Nucleus accumbens (tissue), 56 donors: ENCODE data around the gene NPHP4.

ENCODE experiments used
- DNase-seq, 56 donors: peaks; one replicate each; lab custom pipeline; 2025; lab: John Stamatoyannopoulos, UW

NPHP4 gene

DNA sequence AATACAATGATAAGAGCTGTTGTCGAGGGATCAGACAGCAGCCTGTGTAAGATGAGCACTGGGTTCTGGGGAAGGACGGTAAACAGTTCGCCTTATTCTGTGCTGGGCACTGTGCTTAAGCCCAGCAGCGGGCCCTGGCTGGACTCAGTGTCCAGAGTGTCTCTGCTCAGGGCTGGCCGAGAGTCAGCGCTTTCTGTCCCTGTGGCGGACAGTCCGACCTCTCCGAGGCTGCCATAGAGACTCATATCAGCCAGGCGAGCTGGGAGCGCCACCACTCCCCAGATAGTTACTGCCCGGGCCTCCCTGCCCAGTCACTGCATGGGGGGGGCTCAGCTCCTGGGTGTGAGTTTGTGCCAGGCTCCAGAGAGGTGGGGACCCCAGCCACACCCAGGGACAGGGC is 14.7 kb upstream of the NPHP4 start:
- DNase-seq, result no peak

DNA sequence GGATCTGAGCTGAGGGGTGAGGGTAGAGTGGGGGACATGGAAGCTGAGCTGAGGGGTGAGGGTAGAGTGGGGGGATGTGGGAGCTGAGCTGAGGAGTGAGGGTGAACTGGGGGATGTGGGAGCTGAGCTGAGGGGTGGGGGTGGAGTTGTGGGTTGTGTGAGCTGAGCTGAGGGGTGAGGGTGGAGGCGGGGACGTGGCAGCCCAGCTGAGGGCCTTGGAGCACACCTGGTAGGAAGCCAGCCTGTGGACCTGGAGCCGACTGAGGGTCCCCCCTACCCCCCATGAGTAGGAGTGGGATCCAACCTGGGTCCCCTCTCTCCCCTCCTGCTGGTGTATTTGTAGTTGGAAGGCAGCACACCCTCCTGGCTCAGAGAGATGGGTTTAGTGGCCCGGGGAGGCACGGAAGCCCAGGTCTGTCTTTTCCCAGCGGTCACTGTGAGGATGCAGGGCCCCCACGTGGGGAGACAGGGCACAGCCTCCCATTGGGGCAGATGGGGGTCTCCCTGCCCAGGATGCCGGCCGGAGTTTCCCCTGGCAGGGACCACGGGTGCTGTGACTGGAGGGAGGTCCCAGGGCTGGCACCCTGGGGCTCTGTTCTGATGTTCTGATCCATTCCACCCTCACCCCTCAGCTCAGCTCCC is 13.2 kb upstream of the NPHP4 start:
- DNase-seq, result no peak

DNA sequence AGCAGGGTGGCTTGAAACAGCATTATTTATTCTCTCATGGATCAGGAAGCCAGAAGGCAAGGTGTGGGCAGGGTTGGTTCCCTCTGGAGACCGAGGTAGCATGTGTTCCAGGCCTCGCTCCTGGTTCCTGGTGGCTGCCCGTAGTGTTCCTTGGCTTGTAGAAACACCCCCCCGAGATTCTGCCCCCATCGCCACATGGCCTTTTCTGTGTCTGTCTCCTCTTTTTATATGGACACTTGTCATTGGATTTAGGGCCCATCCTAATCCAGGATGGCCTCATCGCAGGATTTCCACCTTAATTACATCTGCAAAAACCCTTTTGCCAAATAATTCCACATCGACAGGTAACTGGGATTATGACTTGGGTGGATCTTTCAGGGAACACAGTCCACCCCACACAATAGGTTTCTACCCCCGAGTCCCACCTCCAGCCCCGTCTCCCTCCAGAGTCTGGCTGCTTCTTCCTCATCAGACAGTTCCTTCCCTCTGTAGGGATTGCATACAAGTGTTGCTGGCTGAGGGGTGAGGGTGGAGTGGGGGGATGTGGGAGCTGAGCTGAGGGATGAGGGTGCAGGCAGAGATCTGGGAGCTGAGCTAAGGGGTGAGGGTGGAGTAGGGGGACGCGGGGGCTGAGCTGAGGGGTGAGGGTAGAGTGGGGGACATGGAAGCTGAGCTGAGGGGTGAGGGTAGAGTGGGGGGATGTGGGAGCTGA is 12.3 kb upstream of the NPHP4 start:
- no peak for DNase-seq

DNA sequence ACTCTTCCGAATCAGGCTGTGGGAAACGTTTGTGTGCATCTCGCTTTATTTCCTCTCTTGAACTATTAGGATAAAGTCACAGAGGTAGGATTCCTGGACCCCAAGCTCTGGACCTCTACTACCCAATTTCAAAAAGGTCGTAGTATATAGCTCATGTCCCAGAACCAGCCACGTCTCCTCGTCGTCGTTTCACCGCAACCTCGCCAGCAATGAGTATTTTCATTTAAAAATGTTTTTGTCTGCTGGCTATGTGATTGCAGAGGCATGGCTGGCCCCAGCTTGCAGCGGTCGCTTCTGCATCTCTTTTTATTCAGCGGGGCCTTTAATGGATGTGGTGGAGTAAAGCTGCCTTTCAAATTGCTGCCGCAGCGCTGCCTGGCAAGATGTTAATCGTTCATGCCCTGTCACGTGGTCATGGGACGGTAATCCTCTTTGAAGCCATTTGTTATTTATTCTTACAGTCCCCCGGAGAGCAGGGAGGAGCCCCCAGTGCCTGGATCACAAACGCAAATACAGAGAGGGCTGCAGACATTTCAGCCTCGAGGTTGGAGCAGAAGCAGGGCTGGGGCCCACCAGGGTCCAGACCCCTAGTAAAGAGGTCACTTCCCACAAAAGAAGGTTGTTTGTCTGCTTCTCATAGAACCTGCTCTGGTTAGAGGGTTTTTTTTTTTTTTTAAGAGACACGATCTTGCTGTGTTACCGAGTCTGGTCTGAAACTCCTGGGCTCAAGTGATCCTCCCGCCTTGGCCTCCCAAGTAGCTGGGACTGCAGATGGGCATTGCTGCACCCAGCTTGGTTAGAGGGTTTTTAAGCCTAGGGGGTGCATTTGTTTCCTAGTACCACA is 11.6 kb upstream of the NPHP4 start:
- no peak for DNase-seq

DNA sequence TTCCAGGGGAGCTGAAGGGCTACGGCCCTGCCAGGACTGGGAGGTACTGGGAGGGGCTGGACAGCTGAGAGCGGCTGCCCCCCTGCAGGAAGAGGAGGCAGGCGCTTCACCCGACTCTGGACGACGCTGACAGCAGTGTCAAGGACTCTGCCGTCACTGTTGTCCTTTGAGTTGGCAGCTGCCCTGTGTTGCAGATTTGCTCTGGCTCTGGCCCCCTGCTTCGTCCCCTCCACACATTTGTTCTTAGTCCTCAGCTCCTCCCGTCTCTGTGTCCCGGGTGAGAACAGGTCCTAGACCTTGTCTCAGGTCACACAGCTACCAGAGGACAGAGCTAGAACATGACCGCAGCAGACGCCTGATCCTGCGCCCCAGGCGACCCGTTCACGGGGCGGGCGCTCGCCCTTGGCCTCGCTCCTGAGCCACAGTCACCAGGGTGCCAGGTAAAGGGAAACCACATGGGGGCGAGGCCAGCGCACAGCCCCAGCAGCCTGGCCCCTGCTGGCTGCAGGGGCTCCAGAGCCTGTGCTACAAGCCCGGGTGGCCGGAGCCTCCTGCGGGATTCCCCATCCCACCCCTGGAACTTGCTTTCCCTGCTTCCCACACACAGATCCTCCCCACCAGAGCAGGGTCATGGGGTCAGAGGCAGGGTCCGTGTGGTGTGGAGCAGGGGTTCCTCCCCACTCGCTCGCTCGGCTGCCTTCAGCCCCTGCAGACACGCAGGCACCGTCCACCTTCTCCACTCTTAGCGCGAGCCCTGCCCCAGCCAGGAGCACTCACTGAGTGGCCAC is 10.7 kb upstream of the NPHP4 start:
- no peak for DNase-seq

DNA sequence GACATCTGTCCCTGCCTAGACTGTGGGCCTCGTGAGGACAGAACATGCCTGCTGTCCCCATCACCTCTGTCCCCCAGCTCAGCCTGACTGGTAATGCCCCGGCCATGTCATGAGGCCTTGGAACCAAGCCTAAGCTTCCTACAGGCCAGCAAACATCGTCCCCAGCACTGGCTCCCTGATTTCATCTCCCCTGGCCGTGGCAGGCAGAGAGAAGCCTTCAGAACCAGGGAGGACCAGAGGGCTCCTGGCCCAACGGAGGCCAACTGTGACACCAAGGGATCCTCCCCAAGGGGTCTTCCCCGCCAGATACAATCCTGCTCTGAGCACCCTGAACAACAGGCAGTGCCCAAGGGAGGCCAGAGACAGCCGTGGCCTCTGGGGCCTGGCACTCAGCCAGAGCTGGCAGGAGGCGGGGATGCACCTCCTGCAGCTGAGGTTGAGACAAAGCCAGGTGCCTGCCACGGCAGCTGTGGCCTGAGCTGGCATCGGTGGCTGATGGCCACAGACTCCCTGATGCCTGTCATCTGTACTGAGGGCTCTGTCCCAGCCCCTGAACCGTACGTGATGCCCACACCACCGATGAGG is 9.9 kb upstream of the NPHP4 start:
- no peak for DNase-seq

DNA sequence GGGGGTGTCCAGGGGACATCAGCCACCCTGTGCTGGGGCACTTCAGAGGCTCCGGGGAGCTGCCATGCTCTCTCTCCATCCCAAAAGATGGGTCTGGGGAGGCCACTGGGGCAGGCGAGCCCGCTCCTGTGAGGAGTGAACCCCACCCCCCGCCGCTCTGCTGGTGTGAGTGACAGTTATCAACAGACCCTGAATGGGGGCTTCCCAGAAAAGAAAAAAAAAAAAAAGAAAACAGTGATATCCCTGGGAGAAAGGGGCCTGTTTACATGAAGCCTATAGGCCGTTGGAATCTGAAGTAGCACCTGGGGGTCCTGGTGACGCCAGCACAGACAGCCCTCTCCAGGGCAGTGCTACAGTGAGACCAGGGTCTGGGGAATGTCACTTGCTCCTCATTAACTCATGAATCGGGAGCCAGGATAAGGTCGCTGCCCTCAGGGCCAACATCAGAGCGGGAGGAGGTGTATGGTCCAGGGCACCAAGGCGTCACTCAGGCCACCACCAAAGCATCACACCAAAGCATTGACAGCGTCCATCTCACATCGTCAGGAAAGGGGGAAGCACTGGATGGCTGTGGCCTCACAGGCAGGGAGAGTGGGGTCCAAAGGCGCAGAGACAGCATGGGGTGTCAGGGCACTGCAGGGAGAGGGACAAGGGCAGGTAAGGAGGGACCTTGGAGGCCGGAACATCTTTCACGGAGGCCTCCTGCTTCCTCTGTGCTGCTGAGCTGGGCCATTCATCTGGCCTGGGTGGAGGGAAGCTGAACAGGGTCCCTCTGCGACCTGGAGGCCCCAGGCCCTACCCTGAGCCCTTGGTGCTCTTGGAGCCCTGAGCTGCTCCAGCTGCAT is 8.4 kb upstream of the NPHP4 start:
- DNase-seq, result no peak

DNA sequence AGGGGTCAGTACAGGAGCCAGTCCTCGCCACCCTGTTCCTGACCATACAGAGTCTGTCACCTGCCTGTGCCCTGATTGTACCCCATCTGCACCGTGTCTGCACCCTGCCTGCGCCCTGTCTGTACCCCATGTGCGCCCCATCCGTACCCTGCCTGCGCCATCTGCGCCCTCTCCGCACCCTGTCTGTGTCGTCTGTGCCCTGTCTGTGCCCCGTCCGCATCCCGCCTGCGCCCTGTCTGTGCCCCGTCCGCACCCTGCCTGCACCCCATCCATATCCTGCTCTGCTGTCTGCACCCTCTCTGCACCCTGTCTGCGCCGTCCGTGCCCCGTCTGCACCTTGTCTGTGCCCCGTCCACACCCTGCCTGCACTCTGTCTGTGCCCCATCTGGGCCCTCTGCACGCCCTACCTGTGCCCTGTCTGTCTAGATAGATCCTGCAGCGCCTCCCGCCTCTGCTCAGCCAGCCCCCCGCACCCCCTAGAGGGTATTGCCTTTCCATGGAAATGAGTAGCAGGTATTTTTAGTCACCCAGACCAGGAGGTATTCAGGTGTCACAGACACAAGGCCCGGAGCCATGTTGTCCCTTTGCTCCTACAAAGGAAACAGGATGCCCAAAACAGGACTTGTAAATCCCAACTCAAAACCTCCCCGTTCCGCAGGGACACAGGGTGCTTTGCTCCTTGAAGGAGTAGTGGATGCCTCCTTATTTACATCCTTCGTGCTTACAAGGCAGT is 7.7 kb upstream of the NPHP4 start:
- no peak for DNase-seq

DNA sequence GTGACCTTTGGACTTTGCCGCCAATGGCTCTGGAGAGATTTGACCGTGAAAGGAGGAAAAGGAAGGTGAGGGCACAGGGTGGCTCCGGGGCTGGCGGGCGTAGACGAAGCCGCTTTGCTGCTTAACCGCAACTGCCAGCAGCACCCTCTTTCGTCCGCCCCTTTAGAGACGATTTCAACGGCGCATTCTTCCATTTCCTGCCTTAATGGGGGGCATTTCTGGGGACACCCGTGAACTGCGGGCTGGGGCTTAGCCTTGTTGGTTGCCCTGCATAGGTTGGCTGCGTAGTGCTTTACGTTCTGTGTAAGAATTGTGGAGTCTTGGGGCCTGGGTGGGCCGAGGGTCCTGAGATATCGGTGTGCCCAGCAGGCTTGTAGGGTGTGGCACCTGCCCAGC is 6.7 kb upstream of the NPHP4 start:
- DNase-seq, result no peak

DNA sequence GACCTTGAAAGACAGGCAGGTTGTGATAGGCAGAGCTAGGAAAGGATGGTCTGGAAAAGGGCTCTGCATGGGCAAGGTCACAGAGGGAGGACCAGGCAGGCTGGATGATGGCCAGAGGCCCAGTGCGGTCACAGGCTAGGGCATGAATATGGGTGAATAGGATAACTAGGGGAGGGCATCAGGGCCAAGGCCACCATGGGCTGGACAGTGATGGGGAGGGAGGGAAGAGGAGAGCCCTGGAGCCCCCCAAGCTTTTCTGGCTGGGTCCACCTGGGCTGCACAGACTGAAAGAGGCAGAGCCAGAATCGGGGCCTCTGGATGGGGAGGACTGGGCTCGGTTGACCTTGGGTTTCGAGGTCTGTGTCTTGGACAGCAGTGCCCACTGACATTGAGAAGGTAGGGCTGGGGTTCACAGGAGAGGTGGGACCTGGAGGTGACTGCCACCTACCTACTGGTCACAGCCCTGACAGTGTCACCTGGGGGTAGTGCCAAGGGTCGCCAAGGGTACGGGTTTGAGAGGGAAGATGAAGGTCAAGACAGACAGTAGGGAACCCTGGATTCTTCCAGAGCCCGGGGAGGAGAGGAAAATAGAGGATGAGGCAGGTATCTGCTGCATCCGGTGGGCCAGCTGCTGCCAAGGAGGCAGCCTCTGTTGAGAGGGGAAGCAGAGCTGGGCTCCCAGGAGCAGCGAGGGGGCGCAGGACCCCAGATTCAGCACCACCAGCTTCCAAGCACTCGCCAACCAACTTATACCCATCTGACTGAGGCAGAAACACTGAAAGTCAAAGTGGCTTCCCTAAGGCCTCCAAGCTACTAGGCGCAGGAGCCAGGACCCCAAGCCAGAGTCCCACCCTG is 6.1 kb upstream of the NPHP4 start:
- DNase-seq, result no peak

DNA sequence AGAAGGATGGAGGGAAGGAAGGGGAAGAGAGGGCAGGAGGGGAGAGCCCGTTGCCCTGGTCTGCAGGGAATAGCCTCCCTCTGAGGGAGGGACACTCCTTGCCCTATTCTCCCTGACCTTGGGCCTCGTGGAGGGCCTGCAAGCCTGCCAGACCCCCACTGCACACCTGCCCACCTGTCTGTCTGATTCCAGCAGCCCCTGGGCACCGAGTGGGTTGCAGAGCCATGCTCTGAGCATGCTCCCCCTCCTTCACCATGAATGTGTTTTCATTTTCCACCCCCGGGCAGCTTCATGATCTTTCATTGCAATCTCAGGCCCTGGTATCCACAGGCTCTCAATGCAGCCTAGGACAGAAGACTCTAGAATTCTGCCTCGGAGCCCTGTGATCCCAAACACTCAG is 5.1 kb upstream of the NPHP4 start:
- DNase-seq, result no peak

DNA sequence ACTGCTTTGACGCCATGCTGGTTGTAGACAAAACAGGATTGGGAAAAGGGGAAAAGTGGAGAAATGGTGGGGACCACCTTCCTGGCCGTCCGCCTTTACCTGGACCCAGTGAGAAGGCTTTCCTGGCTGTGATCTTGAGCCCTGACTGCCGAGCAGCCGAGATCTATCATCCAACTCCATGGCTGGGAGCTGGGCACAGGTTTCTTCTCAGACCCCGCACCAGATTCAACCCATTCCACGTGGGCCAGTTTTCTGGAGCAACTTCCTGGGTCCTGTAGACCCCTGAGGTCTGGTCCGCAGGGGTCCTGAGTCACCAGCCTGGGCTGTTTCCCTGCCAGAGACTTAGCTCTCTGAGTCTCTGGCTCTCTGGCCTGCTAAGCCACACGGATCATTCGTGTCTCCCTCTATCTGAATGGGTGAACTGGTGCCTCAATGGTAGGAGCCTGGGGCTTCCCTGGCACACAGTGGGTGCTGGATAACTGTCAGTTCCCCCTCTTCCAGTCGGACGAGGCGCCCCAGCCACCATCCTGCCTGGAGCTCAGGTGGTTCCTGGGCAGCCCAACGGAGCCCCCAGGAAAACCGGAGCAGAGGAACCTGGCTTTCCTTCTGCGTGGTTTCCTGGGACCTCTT is 4.5 kb upstream of the NPHP4 start:
- DNase-seq, result no peak

DNA sequence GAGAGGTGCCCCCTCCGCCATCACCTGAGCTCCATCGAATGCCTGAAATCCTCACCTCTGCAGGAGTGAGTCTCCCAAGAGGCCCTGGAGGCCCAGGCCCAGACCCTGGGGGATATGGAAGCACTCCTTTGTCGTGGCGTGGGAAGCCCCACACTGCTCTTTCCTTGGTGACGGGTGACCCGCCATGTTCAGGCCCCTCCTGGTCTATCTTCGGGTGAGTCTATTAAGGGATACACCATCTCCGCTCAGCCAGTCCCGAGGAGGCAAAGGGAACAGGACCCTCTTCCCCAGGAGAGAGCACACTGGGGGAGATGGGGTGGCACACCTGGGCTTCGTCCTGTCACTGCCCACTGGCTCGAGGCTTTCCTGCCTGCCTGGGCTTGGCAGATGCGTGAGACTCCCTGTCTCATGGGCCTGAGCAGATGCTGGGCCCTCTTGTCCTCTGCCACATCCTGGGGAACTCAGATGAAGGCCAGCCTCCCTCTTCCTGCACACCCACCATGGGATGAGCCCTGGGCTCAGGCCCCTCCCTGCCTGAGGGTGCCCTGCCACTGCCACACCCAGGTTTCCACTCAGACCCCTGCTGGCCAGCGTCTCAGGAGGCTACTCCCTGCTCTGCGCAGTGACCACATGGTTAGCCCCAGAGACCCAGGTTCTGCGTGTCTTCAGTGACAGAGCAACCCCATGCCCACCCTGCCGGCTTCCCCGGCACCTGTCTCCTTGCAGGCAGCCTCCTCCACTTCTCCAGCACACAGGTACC is 3.8 kb upstream of the NPHP4 start:
- DNase-seq, result no peak

DNA sequence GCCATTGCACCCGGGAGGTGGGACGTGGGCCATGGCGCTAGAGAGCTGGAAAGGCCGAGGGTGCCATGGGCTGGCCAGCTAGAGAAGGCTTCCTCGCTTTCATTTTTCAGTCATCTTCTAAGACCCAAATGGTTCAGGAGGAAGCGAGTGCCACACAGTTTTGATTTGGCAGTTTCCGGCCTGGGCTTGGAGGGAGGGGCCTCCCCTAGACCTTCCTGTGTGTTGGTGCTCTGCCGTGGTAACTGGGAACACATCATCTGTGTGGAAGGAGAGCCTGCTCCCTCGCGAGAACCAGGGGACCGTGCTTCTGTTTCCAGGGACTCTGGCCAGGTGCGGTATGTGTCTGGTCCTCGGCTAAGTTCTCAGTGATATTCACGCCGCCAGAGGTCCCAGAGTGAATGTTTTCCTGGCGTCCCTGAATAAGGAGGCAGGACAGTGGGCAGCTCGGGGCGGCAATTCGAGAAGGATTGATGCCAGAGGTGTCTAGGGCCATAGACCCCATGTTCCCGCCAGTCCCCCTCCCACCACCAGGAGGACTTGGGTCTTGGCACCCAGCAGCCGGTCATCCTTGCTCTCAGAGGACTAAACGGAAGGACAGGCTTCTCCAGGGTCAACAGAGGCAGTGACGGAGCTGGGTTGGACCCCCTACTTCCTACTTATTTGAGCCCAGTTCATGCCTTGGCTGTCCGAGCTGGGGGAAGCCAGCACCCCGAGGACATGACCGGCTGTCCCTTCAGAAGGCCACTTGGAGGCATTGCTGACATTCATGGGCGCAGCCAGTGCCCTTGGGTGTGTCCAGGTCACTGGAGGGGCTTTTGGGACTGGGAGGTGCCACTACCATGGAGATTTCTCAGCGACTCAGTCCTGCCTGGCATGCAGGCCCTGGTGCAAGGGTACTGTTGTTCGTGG is 2.7 kb upstream of the NPHP4 start:
- DNase-seq, result no peak
